Esophagus squamous epithelium (tissue), 5 donors: Measurements from ENCODE around the gene MRPL20. TPM values are rescaled to one million over a fixed set of nuclear protein-coding genes. Genes with fewer than 3 reads are reported as not detected.
A peak's percentile ranks its signal among the peaks of the same experiment; 100 is the strongest.

Source experiments
- DNase-seq: peaks from one replicate; lab custom pipeline; 2025; lab: John Stamatoyannopoulos, UW
- H3K27ac ChIP-seq, 4 donors: fragments of 200-600 bp; sonication (generic); one replicate each; pipeline ENCODE4 v1.5.1; 2016 to 2019; ENCODE audit warnings: mild to moderate bottlenecking in 1 of 4
- H3K27me3 ChIP-seq, 4 donors: fragments of 200-600 bp; sonication (generic); 1 replicate in 3 of 4; 2 replicates in 1 of 4; pipeline versions ENCODE4 v1.5.1 to v1.6.0; 2017 to 2021; ENCODE audit warnings: antibody characterized with exemption in 1 of 4
- H3K36me3 ChIP-seq, 3 donors: fragments of 200-600 bp; sonication (generic); one replicate each; pipeline ENCODE4 v1.5.1; 2016 to 2019
- H3K4me1 ChIP-seq, 3 donors: fragments of 200-600 bp; sonication (generic); one replicate each; pipeline ENCODE4 v1.5.1; 2017 to 2019
- H3K4me3 ChIP-seq, 4 donors: fragments of 200-600 bp; sonication (generic); 1 replicate in 3 of 4; 2 replicates in 1 of 4; pipeline ENCODE4 v1.5.1; 2016 to 2019; ENCODE audit warnings: mild to moderate bottlenecking in 2 of 4, moderate library complexity in 1 of 4
- H3K9me3 ChIP-seq, 3 donors: fragments of 200-600 bp; sonication (generic); one replicate each; pipeline ENCODE4 v1.5.1; 2016 to 2019
- CTCF ChIP-seq, 6 experiments: fragments of 450-650 bp in 4 of 6; fragments of 200-600 bp in 2 of 6; sonication (generic) in 2 of 6; IDR thresholded peaks; one replicate each; pipeline ENCODE4 v1.5.1; 2016 to 2019; ENCODE audit warnings: antibody characterized with exemption in 6 of 6, mild to moderate bottlenecking in 4 of 6, moderate library complexity in 4 of 6
- POLR2A ChIP-seq, 4 donors: fragments of 450-650 bp; IDR thresholded peaks; one replicate each; pipeline ENCODE4 v1.6.1; 2017; ENCODE audit warnings: antibody characterized with exemption in 4 of 4, mild to moderate bottlenecking in 4 of 4, moderate library complexity in 3 of 4
- WGBS, 2 donors: methylation state at CpG; one replicate each; pipeline ENCODE4 v1.1.5; 2018; 5-methylcytosine and 5-hydroxymethylcytosine counted together
- intact Hi-C: fragments of 100-400 bp; cut with DNase I; formaldehyde crosslinking; loops from one replicate; pipeline ENCODE4 v1.15.0; 2022
- total RNA-seq, 4 donors: library from RNA; depleted of rRNA; stranded (reverse); fragments of >200 nt; gene quantifications; one replicate each; pipeline ENCODE4 v1.1.0, GENCODE V29; 2016
- donor health status: DM: yes; HTN: yes; CAD: no.

The MRPL20 gene
- total RNA-seq, 4 donors from 2014 or later: 98.0 to 157 (median 116) TPM

- no peaks in the 10 kb centered on the region for H3K27me3 ChIP-seq
- no CpG with 5 or more reads among the region's 86 CpGs for WGBS, 2 donors
- intact Hi-C loops: no loop called here
- H3K4me1 ChIP-seq: peaks cover 22 to 66% (median 23%) of the 10 kb centered on the region in 3 donors
- H3K27ac ChIP-seq: peak within 1 kb of the TSS; percentile 88 to 94 (median 92)
- H3K4me3 ChIP-seq: peak within 1 kb of the TSS; percentile 91 to 99 (median 97)
- DNase-seq: peak; percentile 94
- H3K36me3 ChIP-seq: peaks cover 0 to 80% (median 32%) of the 10 kb centered on the region in 3 donors
- TF ChIP-seq CTCF (IDR thresholded peaks at IDR 0.05) (peak; percentile 56 to 80 (median 76)), POLR2A (IDR thresholded peaks at IDR 0.05) (peak in 2 of 4 donors; percentile 51 to 64)
- no peaks in the 10 kb centered on the region for H3K9me3 ChIP-seq
Observed at GRCh38 chr1:1399187-1399871, 7.8 kb downstream of the MRPL20 start, which contains the start of gene CCNL2. TSS of gene CCNL2 (minus strand) at chr1:1399335. CDS start at chr1:1399306, 29 bp downstream.

- H3K36me3 ChIP-seq: peaks cover under 1 to 80% (median 34%) of the 10 kb centered on the region in 3 donors
Observed at GRCh38 chr1:1398677-1399186, 8.4 kb downstream of the MRPL20 start.

GRCh38 chr1:1397839-1398523, 9.1 kb downstream of the MRPL20 start:
- Histone ChIP-seq H3K36me3 (peaks cover 8 to 80% (median 36%) of the 10 kb centered on the region in 3 donors), H3K9me3 (no peaks in the 10 kb centered on the region), H3K4me1 (peaks cover 22 to 62% (median 23%) of the 10 kb centered on the region in 3 donors), H3K27ac (peak overlapping the region in 3 of 4 donors; percentile 88 to 94 (median 94)), H3K4me3 (peak overlapping the region; percentile 91 to 99 (median 97)), H3K27me3 (no peaks in the 10 kb centered on the region)
- DNase-seq: no peak
- TF ChIP-seq POLR2A (IDR thresholded peaks at IDR 0.05) (no peak), CTCF (IDR thresholded peaks at IDR 0.05) (no peak)
- intact Hi-C loops: no loop called here
- WGBS, 2 donors: 31 to 63% methylated on average over 13 to 17 of the region's 19 CpGs

More at GRCh38 chr1:1398677-1399186, 8.4 kb downstream of the MRPL20 start:
- no peaks in the 10 kb centered on the region for H3K27me3 ChIP-seq
- WGBS, 2 donors: 0% methylated on average over 14 of the region's 54 CpGs; no CpG with 5 or more reads in 1 of the 2 donors
- intact Hi-C loops: no loop called here
- H3K27ac ChIP-seq: peak overlapping the region; percentile 88 to 94 (median 92)
- H3K4me1 ChIP-seq: peaks cover 22 to 66% (median 23%) of the 10 kb centered on the region in 3 donors
- TF ChIP-seq CTCF (IDR thresholded peaks at IDR 0.05): no peak
- no peak for TF ChIP-seq POLR2A (IDR thresholded peaks at IDR 0.05)
- H3K4me3 ChIP-seq: peak overlapping the region; percentile 91 to 99 (median 97)
- no peak for DNase-seq
- no peaks in the 10 kb centered on the region for H3K9me3 ChIP-seq

GRCh38 chr1:1395166-1395565, 11.9 kb downstream of the MRPL20 start:
- intact Hi-C loops: no loop called here
- Histone ChIP-seq H3K4me1 (peaks cover 11 to 36% (median 15%) of the 10 kb centered on the region in 3 donors), H3K4me3 (no peak overlapping the region), H3K9me3 (no peaks in the 10 kb centered on the region), H3K27ac (no peak overlapping the region), H3K27me3 (no peaks in the 10 kb centered on the region), H3K36me3 (peaks cover 33 to 81% (median 62%) of the 10 kb centered on the region in 3 donors)
- no peak for TF ChIP-seq CTCF (IDR thresholded peaks at IDR 0.05)
- TF ChIP-seq POLR2A (IDR thresholded peaks at IDR 0.05): no peak
- 89 to 90% methylated on average over 11 of the region's 11 CpGs for WGBS, 2 donors
- no peak for DNase-seq
